GM18909 (cell line): Measurements from ENCODE around the gene ISYNA1.
"Not testable (repeated sequence)": the region's sequence is repeated elsewhere in the genome, so short reads cannot be mapped to it uniquely, and the experiment has no call there.

ENCODE experiments used
- ATAC-seq: cut with Tn5 transposase; IDR thresholded peaks from one replicate; pipeline ENCODE4 v1.9.1; 2021; ENCODE audit warnings: mild to moderate bottlenecking; ENCODE audit not compliant: unreplicated experiment, poor library complexity

The ISYNA1 gene

GRCh38 chr19:18421371-18421959 lies 16.5 kb downstream of the ISYNA1 start:
- no peak for ATAC-seq

- no peak for ATAC-seq
Measured at GRCh38 chr19:18420930-18421329, 17.0 kb downstream of the ISYNA1 start.

- ATAC-seq = no peak
Measured at GRCh38 chr19:18419699-18420460, 18.1 kb downstream of the ISYNA1 start.

- peak; percentile 48 for ATAC-seq
Measured at GRCh38 chr19:18419195-18419698, 18.7 kb downstream of the ISYNA1 start, which contains the start of gene SSBP4. TSS of gene SSBP4 (plus strand) at chr19:18419398. CDS start at chr19:18419649, 251 bp downstream.

GRCh38 chr19:18418483-18419194 lies 19.3 kb downstream of the ISYNA1 start:
- ATAC-seq = peak; percentile 3

- ATAC-seq = no peak
Measured at GRCh38 chr19:18418029-18418482, 19.9 kb downstream of the ISYNA1 start.

GRCh38 chr19:18417250-18418028 lies 20.5 kb downstream of the ISYNA1 start:
- ATAC-seq = no peak

GRCh38 chr19:18416778-18417249 lies 21.1 kb downstream of the ISYNA1 start:
- ATAC-seq = no peak

GRCh38 chr19:18415178-18415867 lies 22.6 kb downstream of the ISYNA1 start:
- ATAC-seq = no peak

- ATAC-seq = no peak
Measured at GRCh38 chr19:18414504-18415177, 23.3 kb downstream of the ISYNA1 start.

- ATAC-seq = no peak
Measured at GRCh38 chr19:18412610-18413239, 25.2 kb downstream of the ISYNA1 start.

GRCh38 chr19:18408053-18408476 lies 29.9 kb downstream of the ISYNA1 start:
- peak; percentile 59 for ATAC-seq

- no peak for ATAC-seq
Measured at GRCh38 chr19:18406749-18407148, 31.2 kb downstream of the ISYNA1 start.

- ATAC-seq = not testable (repeated sequence)
Measured at GRCh38 chr19:18405754-18406153, 32.2 kb downstream of the ISYNA1 start.

- ATAC-seq = not testable (repeated sequence)
Measured at GRCh38 chr19:18402455-18403248, 35.3 kb downstream of the ISYNA1 start.

GRCh38 chr19:18401580-18402112 lies 36.3 kb downstream of the ISYNA1 start:
- ATAC-seq = no peak

- ATAC-seq = no peak
Measured at GRCh38 chr19:18399008-18399407, 38.9 kb downstream of the ISYNA1 start.
